HG02973 (cell line): ENCODE results near the gene ANLN.
"Not testable (repeated sequence)": the region's sequence is repeated elsewhere in the genome, so short reads cannot be mapped to it uniquely, and the experiment has no call there.

Experiments
- ATAC-seq: cut with Tn5 transposase; IDR thresholded peaks from one replicate; pipeline ENCODE4 v1.9.1; 2021; ENCODE audit warnings: moderate library complexity; ENCODE audit not compliant: unreplicated experiment

ANLN gene

GRCh38 chr7:36379831-36380504 lies 9.7 kb upstream of the ANLN start:
- no peak for ATAC-seq

GRCh38 chr7:36381056-36381455 lies 8.6 kb upstream of the ANLN start:
- no peak for ATAC-seq

GRCh38 chr7:36383284-36383683 lies 6.4 kb upstream of the ANLN start:
- not testable (repeated sequence) for ATAC-seq

- not testable (repeated sequence) for ATAC-seq
Measured at GRCh38 chr7:36385646-36386045, 4.0 kb upstream of the ANLN start.

GRCh38 chr7:36387435-36388231 lies 2.0 kb upstream of the ANLN start:
- no peak for ATAC-seq

- ATAC-seq, result no peak
Measured at GRCh38 chr7:36388423-36388822, 1.2 kb upstream of the ANLN start.

GRCh38 chr7:36390199-36391090 lies 783 bp downstream of the ANLN start:
- no peak for ATAC-seq

- peak; percentile 59 for ATAC-seq
Measured at GRCh38 chr7:36391436-36392198, 2.0 kb downstream of the ANLN start.

GRCh38 chr7:36393826-36394225 lies 4.2 kb downstream of the ANLN start:
- no peak for ATAC-seq

GRCh38 chr7:36395171-36395894 lies 5.7 kb downstream of the ANLN start:
- ATAC-seq, result no peak

GRCh38 chr7:36396150-36396549 lies 6.5 kb downstream of the ANLN start:
- ATAC-seq, result no peak

GRCh38 chr7:36400036-36400435 lies 10.4 kb downstream of the ANLN start:
- ATAC-seq, result no peak

- ATAC-seq, result no peak
Measured at GRCh38 chr7:36400606-36401005, 10.9 kb downstream of the ANLN start.

GRCh38 chr7:36403452-36403851 lies 13.8 kb downstream of the ANLN start:
- ATAC-seq, result no peak

- ATAC-seq, result no peak
Measured at GRCh38 chr7:36404639-36405408, 15.2 kb downstream of the ANLN start.

GRCh38 chr7:36405409-36405803 lies 15.7 kb downstream of the ANLN start:
- ATAC-seq, result no peak

- no peak for ATAC-seq
Measured at GRCh38 chr7:36406156-36406555, 16.5 kb downstream of the ANLN start.

- no peak for ATAC-seq
Measured at GRCh38 chr7:36407636-36408550, 18.2 kb downstream of the ANLN start.
